GM12872 (cell line): ENCODE results near the gene CCDC172.

Source experiments
- CTCF ChIP-seq: IDR thresholded peaks from 3 replicates; pipeline ENCODE4 v1.5.1; 2011; ENCODE audit warnings: low read depth, mild to moderate bottlenecking, low read length, moderate library complexity; ENCODE audit not compliant: insufficient read depth

Gene CCDC172

GRCh38 chr10:116385311-116385710 lies 61.1 kb downstream of the CCDC172 start:
- no peak for TF ChIP-seq CTCF

GRCh38 chr10:116385994-116386809 lies 62.0 kb downstream of the CCDC172 start:
- peak; percentile 45; the same call in 2 of the 3 replicates for TF ChIP-seq CTCF

- no peak for TF ChIP-seq CTCF
Observed at GRCh38 chr10:116395223-116395985, 71.2 kb downstream of the CCDC172 start.

- TF ChIP-seq CTCF: no peak
Observed at GRCh38 chr10:116398224-116398623, 74.0 kb downstream of the CCDC172 start.

- TF ChIP-seq CTCF: no peak
Observed at GRCh38 chr10:116402858-116403257, 78.6 kb downstream of the CCDC172 start.

GRCh38 chr10:116403740-116404250 lies 79.5 kb downstream of the CCDC172 start:
- TF ChIP-seq CTCF: no peak

- no peak for TF ChIP-seq CTCF
Observed at GRCh38 chr10:116408719-116409118, 84.5 kb downstream of the CCDC172 start.
